GM06990 (cell line): ENCODE measurements around the gene PITX1.

ENCODE experiments used
- DNase-seq: peaks from one replicate; pipeline ENCODE4 v3.0.0-alpha.2; 2011; ENCODE audit not compliant: insufficient read length; ENCODE audit errors: extremely low read depth
- H3K27me3 ChIP-seq: replicated peaks from 2 replicates; pipeline ENCODE4 v1.6.0; 2011; ENCODE audit warnings: low read length; ENCODE audit not compliant: control insufficient read depth, insufficient read depth
- H3K36me3 ChIP-seq: 2 replicates; pipeline ENCODE4 v1.5.1; 2011; ENCODE audit warnings: low read length; ENCODE audit not compliant: control insufficient read depth, insufficient read depth
- H3K4me3 ChIP-seq: replicated peaks from 2 replicates; pipeline ENCODE4 v1.5.1; 2011; ENCODE audit warnings: low read depth, mild to moderate bottlenecking, control low read depth, low read length
- TF ChIP-seq, protein P1 (sequence below): IDR thresholded peaks from 2 replicates; pipeline ENCODE4 v1.5.1; 2011; ENCODE audit warnings: low read length, control low read depth, mild to moderate bottlenecking, inconsistent platforms; ENCODE audit not compliant: insufficient read depth, poor library complexity, severe bottlenecking

PITX1 gene

DNA sequence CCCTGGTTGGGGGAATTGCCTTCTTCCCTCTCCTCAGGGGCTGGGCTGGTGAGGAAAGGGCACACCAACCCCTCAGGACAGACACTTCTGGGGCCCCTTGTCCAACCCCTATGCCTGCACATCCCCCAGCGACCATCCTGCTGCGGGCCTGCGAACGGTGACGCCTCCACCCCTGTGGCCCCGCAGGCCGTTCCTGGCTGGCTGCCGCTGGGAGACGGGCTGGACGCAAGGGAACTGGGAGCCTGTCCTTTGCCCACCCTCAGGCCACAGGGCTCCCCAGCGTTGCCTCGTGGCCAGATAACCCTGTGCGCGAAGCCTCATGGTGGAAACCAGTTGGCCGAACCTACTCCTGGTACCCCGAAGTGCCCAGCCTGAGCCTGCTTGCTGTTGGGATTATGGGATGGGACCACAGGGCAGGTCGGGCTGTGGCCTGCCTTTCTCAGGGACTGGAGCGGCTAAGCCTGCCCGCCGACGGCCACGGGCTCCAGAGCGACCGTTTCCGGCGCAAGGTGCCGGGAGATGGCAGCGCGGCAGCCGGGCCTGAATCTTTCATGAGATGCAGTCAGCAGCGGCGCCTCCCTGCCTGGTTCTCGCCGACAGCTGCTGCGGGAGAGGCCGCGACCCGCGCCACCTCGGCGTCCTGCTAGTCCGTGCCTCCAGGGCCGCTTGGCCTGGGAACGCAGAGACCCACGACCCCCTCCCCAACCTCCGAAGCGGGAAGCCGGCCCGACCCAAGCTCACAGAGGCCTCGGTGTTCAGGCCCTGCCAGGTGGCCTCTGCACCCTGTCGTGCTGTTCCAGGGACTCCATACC, 6.5 kb upstream of the PITX1 start:
- H3K36me3 ChIP-seq = no peaks in the 10 kb centered on the region
- peaks cover 5% of the 10 kb centered on the region for H3K27me3 ChIP-seq
- TF ChIP-seq, protein P1, sequence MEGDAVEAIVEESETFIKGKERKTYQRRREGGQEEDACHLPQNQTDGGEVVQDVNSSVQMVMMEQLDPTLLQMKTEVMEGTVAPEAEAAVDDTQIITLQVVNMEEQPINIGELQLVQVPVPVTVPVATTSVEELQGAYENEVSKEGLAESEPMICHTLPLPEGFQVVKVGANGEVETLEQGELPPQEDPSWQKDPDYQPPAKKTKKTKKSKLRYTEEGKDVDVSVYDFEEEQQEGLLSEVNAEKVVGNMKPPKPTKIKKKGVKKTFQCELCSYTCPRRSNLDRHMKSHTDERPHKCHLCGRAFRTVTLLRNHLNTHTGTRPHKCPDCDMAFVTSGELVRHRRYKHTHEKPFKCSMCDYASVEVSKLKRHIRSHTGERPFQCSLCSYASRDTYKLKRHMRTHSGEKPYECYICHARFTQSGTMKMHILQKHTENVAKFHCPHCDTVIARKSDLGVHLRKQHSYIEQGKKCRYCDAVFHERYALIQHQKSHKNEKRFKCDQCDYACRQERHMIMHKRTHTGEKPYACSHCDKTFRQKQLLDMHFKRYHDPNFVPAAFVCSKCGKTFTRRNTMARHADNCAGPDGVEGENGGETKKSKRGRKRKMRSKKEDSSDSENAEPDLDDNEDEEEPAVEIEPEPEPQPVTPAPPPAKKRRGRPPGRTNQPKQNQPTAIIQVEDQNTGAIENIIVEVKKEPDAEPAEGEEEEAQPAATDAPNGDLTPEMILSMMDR = no peak
- no peak overlapping the region for H3K4me3 ChIP-seq
- no peak for DNase-seq

DNA sequence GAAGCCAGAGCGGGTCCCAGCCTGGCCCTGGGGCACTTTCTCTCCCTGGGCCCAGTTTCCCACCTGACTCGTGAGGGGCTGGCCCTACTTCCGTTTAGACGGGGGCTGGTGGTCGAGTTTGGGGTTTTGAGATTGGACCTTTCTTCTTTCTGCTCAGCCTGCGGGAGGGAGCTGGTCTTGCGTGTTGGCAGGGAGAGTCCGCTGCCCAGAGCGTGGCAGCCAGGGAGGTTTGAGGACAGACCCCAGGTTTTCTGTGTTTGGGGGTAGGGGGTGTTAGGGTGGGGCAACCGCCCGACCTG, 6.0 kb upstream of the PITX1 start:
- H3K36me3 ChIP-seq = no peaks in the 10 kb centered on the region
- peaks cover 5% of the 10 kb centered on the region for H3K27me3 ChIP-seq
- H3K4me3 ChIP-seq = no peak overlapping the region
- DNase-seq = no peak
- TF ChIP-seq, protein P1 = no peak

DNA sequence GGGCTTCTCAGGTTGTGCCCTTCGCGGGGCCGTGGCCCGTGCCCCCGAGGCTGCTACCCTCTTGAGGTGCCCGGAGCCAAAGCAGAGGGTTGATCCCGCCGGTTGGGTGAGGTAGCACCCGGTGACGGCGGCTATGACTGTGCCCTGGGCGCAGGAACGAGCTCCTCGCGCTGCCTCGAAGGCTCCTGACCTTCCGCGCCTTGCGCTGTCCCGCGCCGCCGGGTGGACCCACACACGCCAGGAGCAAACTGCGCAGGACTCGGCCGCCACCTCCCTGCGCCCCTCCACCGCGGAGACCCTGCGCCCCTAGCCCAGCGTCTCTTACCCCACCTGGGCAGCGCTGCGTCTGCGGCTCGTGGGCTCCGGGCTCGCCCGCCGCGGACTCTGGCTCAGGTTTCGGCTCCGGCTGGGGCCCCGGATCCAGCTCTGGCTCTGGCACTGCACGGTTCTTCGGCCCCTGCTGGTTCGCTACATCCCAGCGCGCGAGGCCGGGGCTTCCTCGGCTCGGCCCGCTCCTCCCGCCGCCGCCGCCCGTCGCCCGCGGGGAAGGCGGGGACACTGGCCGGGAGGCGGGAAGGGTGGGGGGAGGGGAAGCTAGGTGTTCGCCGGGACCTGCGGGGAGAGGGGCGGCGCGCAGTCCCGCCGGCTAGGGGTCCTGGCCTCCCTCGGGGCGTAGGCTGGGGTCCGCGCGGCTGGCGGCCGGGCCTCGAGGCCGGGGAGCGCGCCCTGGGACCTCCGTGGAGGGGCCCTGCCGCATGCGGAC, 5.4 kb upstream of the PITX1 start:
- TF ChIP-seq, protein P1 = no peak
- DNase-seq = no peak
- Histone ChIP-seq H3K36me3 (no peaks in the 10 kb centered on the region), H3K4me3 (no peak overlapping the region), H3K27me3 (peaks cover 5% of the 10 kb centered on the region)

DNA sequence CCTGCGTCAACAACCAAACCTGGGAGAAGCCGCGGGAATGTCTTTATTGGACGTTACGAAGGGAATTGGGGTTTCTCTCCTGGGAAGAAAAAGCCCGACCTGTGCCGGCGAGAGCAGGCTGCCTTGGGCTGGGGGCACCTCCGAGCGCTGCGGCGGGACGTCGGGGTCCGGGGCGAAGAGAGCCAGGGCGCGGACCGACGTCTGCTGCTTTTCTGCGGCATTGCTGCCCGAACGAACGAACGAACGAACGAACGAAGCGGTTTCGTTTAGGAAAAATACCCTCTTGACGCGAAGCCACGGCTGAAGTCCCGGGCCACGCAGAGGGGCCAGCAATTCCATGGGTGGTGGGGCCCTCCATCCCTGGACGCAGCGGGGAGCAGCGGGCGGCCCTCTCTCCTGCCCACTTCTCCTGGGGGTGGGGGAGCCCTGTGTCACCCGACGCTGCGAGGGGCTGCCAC, 4.8 kb upstream of the PITX1 start:
- peaks cover 5% of the 10 kb centered on the region for H3K27me3 ChIP-seq
- DNase-seq = no peak
- H3K36me3 ChIP-seq = no peaks in the 10 kb centered on the region
- TF ChIP-seq, protein P1 = no peak
- no peak overlapping the region for H3K4me3 ChIP-seq

DNA sequence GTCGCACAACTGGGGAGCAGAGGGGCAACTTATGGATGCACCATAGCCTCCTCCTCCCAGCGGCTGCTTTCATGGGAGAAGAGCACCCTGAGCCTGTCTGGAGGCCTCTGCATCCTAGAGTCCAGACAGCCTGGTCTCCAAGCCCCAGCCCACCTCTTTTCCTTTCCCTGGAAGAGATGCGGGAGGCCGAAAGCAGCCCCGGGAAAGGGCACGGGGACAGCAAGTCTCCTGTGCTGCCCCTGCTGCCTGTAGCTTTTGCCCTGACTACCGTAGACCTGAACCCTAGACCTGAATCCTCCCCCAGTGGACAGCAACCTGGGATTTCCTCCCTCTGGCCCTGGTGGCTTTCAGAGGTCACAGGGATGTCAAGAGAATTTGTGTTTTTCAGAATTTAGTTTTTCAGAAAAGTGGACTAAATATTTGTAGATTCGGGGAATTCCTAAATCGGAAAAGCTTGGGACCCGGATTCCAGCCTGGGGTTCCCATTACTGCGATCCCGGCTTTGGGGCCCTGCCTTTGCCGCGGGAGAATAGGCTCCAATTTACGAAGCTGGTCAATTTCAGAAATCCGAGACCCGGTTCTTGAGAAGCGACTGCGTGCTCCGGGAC, 4.3 kb upstream of the PITX1 start:
- peaks cover 5% of the 10 kb centered on the region for H3K27me3 ChIP-seq
- H3K36me3 ChIP-seq = no peaks in the 10 kb centered on the region
- TF ChIP-seq, protein P1 = no peak
- DNase-seq = no peak
- H3K4me3 ChIP-seq = no peak overlapping the region
